Transverse colon (tissue), 4 donors: Measurements from ENCODE around the gene ABCA7. TPM values are rescaled to one million over a fixed set of nuclear protein-coding genes. Genes with fewer than 3 reads are reported as not detected.

Experiments used
- DNase-seq: peaks from one replicate; pipeline ENCODE4 v3.0.0-alpha.2; 2019
- H3K27ac ChIP-seq, 4 donors: fragments of 200-600 bp; sonication (generic); 2 replicates each; pipeline ENCODE4 v1.5.1; 2016 to 2018; ENCODE audit warnings: inconsistent platforms in 4 of 4
- H3K27me3 ChIP-seq: fragments of 200-600 bp; sonication (generic); 2 replicates; pipeline ENCODE4 v1.5.1; 2017; ENCODE audit warnings: inconsistent platforms
- H3K36me3 ChIP-seq, 4 donors: fragments of 200-600 bp; sonication (generic); 2 replicates each; pipeline ENCODE4 v1.5.1; 2017 to 2019; ENCODE audit warnings: inconsistent platforms in 4 of 4
- H3K4me1 ChIP-seq, 4 donors: fragments of 200-600 bp; sonication (generic); 2 replicates each; pipeline ENCODE4 v1.5.1; 2017 to 2020; ENCODE audit warnings: inconsistent platforms in 4 of 4
- H3K4me3 ChIP-seq, 4 donors: fragments of 200-600 bp; sonication (generic); 1 replicate in 1 of 4; 2 replicates in 3 of 4; pipeline versions ENCODE4 v1.5.1 to v1.6.1; 2017 to 2019; ENCODE audit warnings: inconsistent platforms in 4 of 4
- H3K9me3 ChIP-seq, 2 donors: fragments of 200-600 bp; sonication (generic); 2 replicates each; pipeline ENCODE4 v1.5.1; 2017 to 2019; ENCODE audit warnings: inconsistent platforms in 2 of 2
- EP300 ChIP-seq: sonication (generic); formaldehyde crosslinking; IDR thresholded peaks from one replicate; pipeline ENCODE4 v1.6.1; 2017; ENCODE audit warnings: antibody characterized with exemption, low read depth
- POLR2A ChIP-seq: fragments of 450-650 bp; IDR thresholded peaks from one replicate; pipeline ENCODE4 v1.6.1; 2016; ENCODE audit warnings: antibody characterized with exemption, mild to moderate bottlenecking, moderate library complexity
- POLR2AphosphoS5 ChIP-seq, 3 donors: sonication (generic); formaldehyde crosslinking; IDR thresholded peaks; one replicate each; pipeline ENCODE4 v1.6.1; 2016; ENCODE audit warnings: antibody characterized with exemption in 3 of 3
- WGBS, 2 donors: methylation state at CpG; one replicate each; pipeline ENCODE4 v1.1.5; 2018; ENCODE audit warnings: low coverage in 1 of 2; 5-methylcytosine and 5-hydroxymethylcytosine counted together
- in situ Hi-C, 4 donors: fragments of 200-750 bp; cut with MboI; loops; one replicate each; pipeline versions ENCODE4 v1.15.0 to v1.15.1; 2017; ENCODE audit warnings: low sequenced_read_pairs in 3 of 4, low pct_ligation_motif_present in 1 of 4, low pct_unique_long_range_greater_than_20kb in 1 of 4
- intact Hi-C: fragments of 100-400 bp; cut with DNase I; formaldehyde crosslinking; loops from one replicate; pipeline ENCODE4 v1.15.1; 2023; ENCODE audit warnings: low total_unique reads
- total RNA-seq, 4 donors: library from RNA; depleted of rRNA; stranded (reverse); fragments of >200 nt; gene quantifications; one replicate each; pipeline ENCODE4 v1.1.0, GENCODE V29; 2016
- TF ChIP-seq, protein P1 (sequence below), 5 experiments: fragments of 200-600 bp in 3 of 5; fragments of 450-650 bp in 2 of 5; sonication (generic) in 3 of 5; IDR thresholded peaks; 1 replicate in 2 of 5; 2 replicates in 3 of 5; pipeline ENCODE4 v1.5.1; 2016 to 2017; ENCODE audit warnings: antibody characterized with exemption in 5 of 5, inconsistent platforms in 3 of 5, mild to moderate bottlenecking in 2 of 5, moderate library complexity in 1 of 5

The ABCA7 gene
- total RNA-seq, 4 donors from 2014 or later: 47.1 to 128 (median 82.0) TPM

DNA sequence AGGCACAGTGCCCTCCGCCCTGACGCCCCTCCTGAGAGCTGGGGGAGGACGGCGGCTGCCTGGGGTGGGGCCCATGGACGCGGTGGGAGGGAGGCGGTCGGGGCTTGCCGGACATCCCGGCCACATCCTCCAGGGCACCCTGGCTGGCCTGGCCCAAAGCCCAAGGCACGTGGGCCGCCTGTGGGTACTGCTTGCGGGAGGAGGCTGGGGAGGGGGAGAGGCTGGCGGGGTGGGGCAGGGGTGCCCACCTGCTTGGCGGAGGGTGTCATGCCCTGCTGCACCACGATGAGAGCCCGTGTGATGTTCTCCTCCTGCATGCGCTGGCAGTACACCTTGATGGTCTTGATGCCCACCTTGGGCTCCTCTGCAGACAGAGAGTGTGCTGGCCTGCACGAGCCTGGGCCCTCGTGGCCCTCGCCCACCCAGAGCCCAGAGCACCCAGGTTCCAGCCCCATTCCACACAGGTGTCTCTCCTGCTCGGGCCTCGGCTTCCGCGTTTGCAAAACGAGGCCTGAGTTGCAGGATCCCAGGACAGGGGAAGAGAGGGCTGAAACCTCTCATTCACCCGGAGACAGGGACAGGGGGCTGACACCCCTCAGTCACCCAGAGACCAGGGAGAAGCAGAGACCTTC is 51.8 kb downstream of the ABCA7 start:
- Histone ChIP-seq H3K27me3 (no peaks in the 10 kb centered on the region), H3K4me1 (peaks cover 14 to 35% (median 27%) of the 10 kb centered on the region in 4 donors), H3K27ac (no peak overlapping the region), H3K4me3 (no peak overlapping the region), H3K9me3 (no peaks in the 10 kb centered on the region), H3K36me3 (peaks cover 0 to 19% (median 8%) of the 10 kb centered on the region in 4 donors)
- TF ChIP-seq POLR2AphosphoS5 (IDR thresholded peaks at IDR 0.05) (no peak), POLR2A (no peak), EP300 (no peak)
- TF ChIP-seq, protein P1, sequence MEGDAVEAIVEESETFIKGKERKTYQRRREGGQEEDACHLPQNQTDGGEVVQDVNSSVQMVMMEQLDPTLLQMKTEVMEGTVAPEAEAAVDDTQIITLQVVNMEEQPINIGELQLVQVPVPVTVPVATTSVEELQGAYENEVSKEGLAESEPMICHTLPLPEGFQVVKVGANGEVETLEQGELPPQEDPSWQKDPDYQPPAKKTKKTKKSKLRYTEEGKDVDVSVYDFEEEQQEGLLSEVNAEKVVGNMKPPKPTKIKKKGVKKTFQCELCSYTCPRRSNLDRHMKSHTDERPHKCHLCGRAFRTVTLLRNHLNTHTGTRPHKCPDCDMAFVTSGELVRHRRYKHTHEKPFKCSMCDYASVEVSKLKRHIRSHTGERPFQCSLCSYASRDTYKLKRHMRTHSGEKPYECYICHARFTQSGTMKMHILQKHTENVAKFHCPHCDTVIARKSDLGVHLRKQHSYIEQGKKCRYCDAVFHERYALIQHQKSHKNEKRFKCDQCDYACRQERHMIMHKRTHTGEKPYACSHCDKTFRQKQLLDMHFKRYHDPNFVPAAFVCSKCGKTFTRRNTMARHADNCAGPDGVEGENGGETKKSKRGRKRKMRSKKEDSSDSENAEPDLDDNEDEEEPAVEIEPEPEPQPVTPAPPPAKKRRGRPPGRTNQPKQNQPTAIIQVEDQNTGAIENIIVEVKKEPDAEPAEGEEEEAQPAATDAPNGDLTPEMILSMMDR (IDR thresholded peaks at IDR 0.05): no peak
- no peak for DNase-seq
- WGBS, 2 donors: 85% methylated on average over 3 of the region's 27 CpGs; no CpG with 5 or more reads in 1 of the 2 donors
- intact Hi-C loops (no loop called here), in situ Hi-C loops (no loop called here)

GRCh38 chr19:1093330-1093729 is 53.4 kb downstream of the ABCA7 start:
- peaks cover 0 to 19% (median 8%) of the 10 kb centered on the region in 4 donors for H3K36me3 ChIP-seq
- no peaks in the 10 kb centered on the region for H3K27me3 ChIP-seq
- in situ Hi-C loops: no loop called here
- TF ChIP-seq POLR2A (no peak), EP300 (no peak), POLR2AphosphoS5 (IDR thresholded peaks at IDR 0.05) (no peak)
- TF ChIP-seq, protein P1 (IDR thresholded peaks at IDR 0.05): no peak
- no peak for DNase-seq
- intact Hi-C loops: no loop called here
- peak overlapping the region in 1 of 4 donors; percentile 85 for H3K27ac ChIP-seq
- no peak overlapping the region for H3K4me3 ChIP-seq
- no peaks in the 10 kb centered on the region for H3K9me3 ChIP-seq
- 75 to 88% methylated on average over 2 to 15 of the region's 15 CpGs for WGBS, 2 donors
- peaks cover 12 to 38% (median 28%) of the 10 kb centered on the region in 4 donors for H3K4me1 ChIP-seq

GRCh38 chr19:1093811-1094553 is 54.1 kb downstream of the ABCA7 start:
- DNase-seq: no peak

DNA sequence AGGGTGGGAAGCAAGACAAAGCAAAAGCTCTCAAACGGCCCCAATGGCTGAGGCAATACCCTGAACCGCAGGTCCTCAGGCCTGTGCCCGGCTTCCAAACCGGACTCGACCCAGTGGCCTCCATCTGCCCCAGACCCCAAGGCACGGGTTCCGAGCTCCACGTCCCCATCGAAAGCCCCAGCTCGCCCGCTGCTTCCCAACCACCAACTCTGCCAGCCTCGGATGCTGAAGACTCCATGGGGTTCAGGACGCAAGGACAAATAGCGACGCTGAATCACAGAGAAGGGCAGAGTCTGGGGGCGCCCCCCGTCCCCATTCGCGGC is 54.7 kb downstream of the ABCA7 start:
- 0 to 1% methylated on average over 3 to 16 of the region's 19 CpGs for WGBS, 2 donors
- in situ Hi-C loops: no loop called here

More at GRCh38 chr19:1093811-1094553, 54.1 kb downstream of the ABCA7 start:
- H3K4me3 ChIP-seq: peak overlapping the region; percentile 89 to 98 (median 92)
- H3K4me1 ChIP-seq: peaks cover 12 to 40% (median 31%) of the 10 kb centered on the region in 4 donors
- WGBS, 2 donors: 0 to 55% methylated on average over 1 to 27 of the region's 32 CpGs
- intact Hi-C loops: no loop called here
- H3K36me3 ChIP-seq: peaks cover 0 to 18% (median 8%) of the 10 kb centered on the region in 4 donors
- TF ChIP-seq, protein P1 (IDR thresholded peaks at IDR 0.05): no peak
- TF ChIP-seq POLR2A (no peak), EP300 (no peak), POLR2AphosphoS5 (IDR thresholded peaks at IDR 0.05) (no peak)
- H3K9me3 ChIP-seq: no peaks in the 10 kb centered on the region
- in situ Hi-C loops: no loop called here
- peak overlapping the region in 3 of 4 donors; percentile 79 to 88 (median 85) for H3K27ac ChIP-seq
- no peaks in the 10 kb centered on the region for H3K27me3 ChIP-seq

More for the DNA sequence above, 54.7 kb downstream of the ABCA7 start:
- no peaks in the 10 kb centered on the region for H3K9me3 ChIP-seq
- H3K27me3 ChIP-seq: no peaks in the 10 kb centered on the region
- peaks cover 12 to 46% (median 32%) of the 10 kb centered on the region in 4 donors for H3K4me1 ChIP-seq
- no peak for DNase-seq
- TF ChIP-seq, protein P1 (IDR thresholded peaks at IDR 0.05): no peak
- TF ChIP-seq POLR2AphosphoS5 (IDR thresholded peaks at IDR 0.05) (no peak), POLR2A (no peak), EP300 (no peak)
- intact Hi-C loops: no loop called here
- peaks cover 0 to 15% (median 6%) of the 10 kb centered on the region in 4 donors for H3K36me3 ChIP-seq
- H3K27ac ChIP-seq: peak overlapping the region; percentile 79 to 88 (median 86)
- peak overlapping the region; percentile 89 to 98 (median 92) for H3K4me3 ChIP-seq
